B cell (primary cell): Measurements from ENCODE around the gene DOCK6. TPM values are rescaled to one million over a fixed set of nuclear protein-coding genes. Genes with fewer than 3 reads are reported as not detected.

Experiments used
- ATAC-seq: fragments of 200-7000 bp; cut with Tn5 transposase; one replicate; pipeline ENCODE4 v1.10.0; 2021; ENCODE audit warnings: low read depth, mild to moderate bottlenecking, moderate number of reproducible peaks, moderate library complexity
- CTCF ChIA-PET: fragments of 350-600 bp; sonication (Branson Sonifier 250); formaldehyde crosslinking; loops from one replicate; lab custom pipeline; 2021; ENCODE audit warnings: antibody characterized with exemption, inconsistent platforms; lab: Charles Lee
- POLR2A ChIA-PET: fragments of 350-600 bp; sonication (Branson Sonifier 250); formaldehyde crosslinking; loops from one replicate; lab custom pipeline; 2021; ENCODE audit warnings: antibody characterized with exemption; lab: Charles Lee
- DNase-seq: peaks from one replicate; pipeline ENCODE4 v3.0.0; 2013
- H2AFZ ChIP-seq: 2 replicates; pipeline ENCODE4 v1.6.1; 2012; ENCODE audit warnings: mild to moderate bottlenecking, low read depth, low read length; ENCODE audit not compliant: insufficient read depth, poor library complexity, severe bottlenecking
- H3K27ac ChIP-seq, 2 donors: 1 replicate in 1 of 2; 2 replicates in 1 of 2; pipeline ENCODE4 v1.5.1; 2012 to 2013; ENCODE audit warnings: low read length in 2 of 2, mild to moderate bottlenecking in 2 of 2, moderate library complexity in 1 of 2
- H3K27me3 ChIP-seq, 4 experiments: fragments of 200-600 bp in 1 of 4; sonication (generic) in 1 of 4; replicated peaks in 1 of 4; 1 replicate in 2 of 4; 2 replicates in 2 of 4; pipeline versions ENCODE4 v1.6.1 to v1.7.0; 2013 to 2016; ENCODE audit warnings: low read length in 3 of 4, mild to moderate bottlenecking in 2 of 4, mixed read lengths in 1 of 4, moderate library complexity in 1 of 4; ENCODE audit not compliant: insufficient read depth in 4 of 4, control insufficient read depth in 3 of 4; ENCODE audit errors: control extremely low read depth in 1 of 4
- H3K36me3 ChIP-seq, 2 experiments: replicated peaks in 1 of 2; 1 replicate in 1 of 2; 2 replicates in 1 of 2; pipeline versions ENCODE4 v1.6.1 to v1.7.1; 2013; ENCODE audit warnings: low read length in 1 of 2; ENCODE audit not compliant: insufficient read depth in 2 of 2, control insufficient read depth in 1 of 2; ENCODE audit errors: control extremely low read depth in 1 of 2, extremely low read depth in 1 of 2
- H3K4me1 ChIP-seq, 2 donors: fragments of 200-600 bp in 1 of 2; sonication (generic) in 1 of 2; 1 replicate in 1 of 2; 2 replicates in 1 of 2; pipeline versions ENCODE4 v1.5.1 to v1.6.1; 2013 to 2017; ENCODE audit warnings: low read length in 2 of 2; ENCODE audit not compliant: control insufficient read depth in 2 of 2, insufficient read depth in 2 of 2
- H3K4me2 ChIP-seq: replicated peaks from 2 replicates; pipeline ENCODE3; 2012; ENCODE audit warnings: mild to moderate bottlenecking, low read depth, low read length; ENCODE audit not compliant: poor library complexity, severe bottlenecking
- H3K4me3 ChIP-seq, 5 experiments: fragments of 200-600 bp in 1 of 5; sonication (generic) in 1 of 5; 1 replicate in 3 of 5; 2 replicates in 2 of 5; pipeline versions ENCODE4 v1.5.1 to v1.7.0; 2011 to 2016; ENCODE audit warnings: low read length in 4 of 5, mild to moderate bottlenecking in 4 of 5, low read depth in 2 of 5, control low read depth in 1 of 5, moderate library complexity in 1 of 5; ENCODE audit not compliant: insufficient read depth in 1 of 5; ENCODE audit errors: control extremely low read depth in 1 of 5, extremely low read depth in 1 of 5
- H3K79me2 ChIP-seq: fragments of 200-600 bp; sonication (generic); one replicate; pipeline ENCODE4 v1.6.0; 2016; ENCODE audit warnings: low read length; ENCODE audit not compliant: control insufficient read depth, insufficient read depth
- H3K9ac ChIP-seq: fragments of 200-600 bp; sonication (generic); 2 replicates; pipeline ENCODE4 v1.6.1; 2017; ENCODE audit warnings: mild to moderate bottlenecking, low read length, moderate library complexity
- H3K9me3 ChIP-seq, 3 donors: one replicate each; pipeline versions ENCODE4 v1.6.1 to v1.7.1; 2013; ENCODE audit warnings: low read length in 2 of 3; ENCODE audit not compliant: control insufficient read depth in 2 of 3, insufficient read depth in 1 of 3; ENCODE audit errors: control extremely low read depth in 1 of 3
- H4K20me1 ChIP-seq: 2 replicates; pipeline ENCODE4 v1.6.0; 2012; ENCODE audit warnings: mild to moderate bottlenecking, low read length; ENCODE audit not compliant: insufficient read depth, control insufficient read depth, poor library complexity, severe bottlenecking
- H3K27ac Mint-ChIP-seq: one replicate; pipeline ENCODE4 v1.8.0; 2021; ENCODE audit warnings: mixed read lengths
- H3K27me3 Mint-ChIP-seq: one replicate; pipeline ENCODE4 v1.8.0; 2021; ENCODE audit warnings: mixed read lengths
- H3K4me1 Mint-ChIP-seq: one replicate; pipeline ENCODE4 v1.8.0; 2021; ENCODE audit warnings: mixed read lengths
- H3K4me3 Mint-ChIP-seq: one replicate; pipeline ENCODE4 v1.8.0; 2021; ENCODE audit warnings: mixed read lengths
- H3K9me3 Mint-ChIP-seq: one replicate; pipeline ENCODE4 v1.8.0; 2022; ENCODE audit warnings: mixed read lengths; ENCODE audit not compliant: insufficient read depth
- EZH2 ChIP-seq: IDR thresholded peaks from 2 replicates; pipeline ENCODE4 v1.6.1; 2012; ENCODE audit warnings: borderline replicate concordance, low read depth, mild to moderate bottlenecking, moderate library complexity, low read length; ENCODE audit not compliant: insufficient read depth, poor library complexity, severe bottlenecking
- WGBS: methylation state at CpG from one replicate; pipeline ENCODE4 v1.1.5; 2013; ENCODE audit warnings: missing lambda C conversion rate; ENCODE audit not compliant: insufficient coverage; 5-methylcytosine and 5-hydroxymethylcytosine counted together
- intact Hi-C: fragments of 100-400 bp; cut with micrococcal nuclease; formaldehyde crosslinking; loops from one replicate; pipeline ENCODE4 v1.10.0; 2022
- polyA plus RNA-seq: library from polyadenylated mRNA; depleted of rRNA; stranded (reverse); fragments of >200 nt; gene quantifications from 2 replicates; pipeline ENCODE4 v1.2.3, GENCODE V29; 2012
- total RNA-seq, 2 donors: library from RNA; stranded (reverse); fragments of 120-200 nt in 1 of 2; gene quantifications; 1 replicate in 1 of 2; 2 replicates in 1 of 2; pipeline versions ENCODE4 v1.2.3 to v1.2.4, GENCODE V29; 2013 to 2022
- TF ChIP-seq, protein P1 (sequence below): fragments of 200-600 bp; IDR thresholded peaks from one replicate; pipeline ENCODE4 v1.8.0; 2022; ENCODE audit warnings: antibody characterized with exemption, mild to moderate bottlenecking

DOCK6 gene
- total and polyA plus RNA-seq, 2 donors (not counting 1 experiment from before 2014, with no cell fraction given), result 5.3 to 11.9 TPM

DNA sequence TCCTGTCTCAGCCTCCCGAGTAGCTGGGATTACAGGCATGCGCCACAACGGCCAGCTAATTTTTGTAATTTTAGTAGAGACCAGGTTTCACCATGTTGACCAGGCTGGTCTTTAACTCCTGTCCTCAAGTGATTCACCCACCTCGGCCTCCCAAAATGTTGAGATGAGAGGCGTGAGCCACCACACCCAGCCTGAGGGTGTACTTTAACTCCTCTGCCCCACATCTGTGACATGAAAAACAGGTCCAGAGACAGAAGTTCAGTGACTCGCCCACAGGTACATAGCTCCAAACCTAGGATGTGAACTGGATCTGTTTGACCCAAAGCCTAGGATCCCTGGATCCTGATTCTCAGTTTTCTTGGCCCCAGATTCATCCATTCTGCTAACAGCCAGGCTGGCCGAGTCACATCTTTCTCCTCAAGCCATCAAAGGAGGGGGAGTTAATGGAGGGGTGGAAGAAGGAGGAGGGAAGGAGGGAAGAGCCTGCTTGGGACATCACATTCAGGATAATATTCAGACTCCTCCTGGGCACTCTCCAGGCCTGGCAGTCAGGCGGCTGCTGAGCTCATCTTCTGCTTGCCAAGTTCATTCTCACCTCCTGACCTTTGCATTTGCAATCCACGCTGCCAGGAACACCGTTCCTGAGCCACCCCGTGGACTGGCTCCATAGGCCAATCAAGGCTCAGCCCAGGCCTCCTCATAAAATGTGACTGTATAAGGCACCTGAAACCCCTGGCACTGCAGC is 109.8 kb downstream of the DOCK6 start:
- intact Hi-C loops, result loop anchor here (10.0 kb wide), 1 partner anchor 278 kb away; the partner anchor contains the start of gene CARM1
- Histone ChIP-seq H3K4me2 (no peak overlapping the region), H4K20me1 (no peaks in the 10 kb centered on the region), H3K79me2 (peaks cover 15% of the 10 kb centered on the region), H3K4me3 (no peak overlapping the region), H3K4me1 (peaks cover 10 to 14% of the 10 kb centered on the region in 2 donors), H3K9me3 (peaks cover 0 to 2% (median 0%) of the 10 kb centered on the region in 3 donors), H3K27ac (no peak overlapping the region), H3K36me3 (no peaks in the 10 kb centered on the region), H3K9ac (no peak overlapping the region), H2AFZ (no peak overlapping the region), H3K27me3 (peaks cover 0 to 4% (median 0%) of the 10 kb centered on the region in 4 experiments)
- no peak for TF ChIP-seq EZH2
- TF ChIP-seq, protein P1, sequence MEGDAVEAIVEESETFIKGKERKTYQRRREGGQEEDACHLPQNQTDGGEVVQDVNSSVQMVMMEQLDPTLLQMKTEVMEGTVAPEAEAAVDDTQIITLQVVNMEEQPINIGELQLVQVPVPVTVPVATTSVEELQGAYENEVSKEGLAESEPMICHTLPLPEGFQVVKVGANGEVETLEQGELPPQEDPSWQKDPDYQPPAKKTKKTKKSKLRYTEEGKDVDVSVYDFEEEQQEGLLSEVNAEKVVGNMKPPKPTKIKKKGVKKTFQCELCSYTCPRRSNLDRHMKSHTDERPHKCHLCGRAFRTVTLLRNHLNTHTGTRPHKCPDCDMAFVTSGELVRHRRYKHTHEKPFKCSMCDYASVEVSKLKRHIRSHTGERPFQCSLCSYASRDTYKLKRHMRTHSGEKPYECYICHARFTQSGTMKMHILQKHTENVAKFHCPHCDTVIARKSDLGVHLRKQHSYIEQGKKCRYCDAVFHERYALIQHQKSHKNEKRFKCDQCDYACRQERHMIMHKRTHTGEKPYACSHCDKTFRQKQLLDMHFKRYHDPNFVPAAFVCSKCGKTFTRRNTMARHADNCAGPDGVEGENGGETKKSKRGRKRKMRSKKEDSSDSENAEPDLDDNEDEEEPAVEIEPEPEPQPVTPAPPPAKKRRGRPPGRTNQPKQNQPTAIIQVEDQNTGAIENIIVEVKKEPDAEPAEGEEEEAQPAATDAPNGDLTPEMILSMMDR, result no peak
- ChIA-PET CTCF (interaction anchor here (0.8 kb wide), 1 partner anchor 117 kb away, joined by 3 read pairs; no protein-coding TSS in a partner anchor), POLR2A (no interaction called here)
- 97% methylated on average over 10 of the region's 11 CpGs for WGBS
- DNase-seq, result no peak
- Mint-ChIP-seq H3K9me3 (no peaks in the 10 kb centered on the region), H3K4me1 (peaks cover 10% of the 10 kb centered on the region), H3K27ac (no peak overlapping the region), H3K4me3 (no peak overlapping the region), H3K27me3 (no peaks in the 10 kb centered on the region)
- no peak for ATAC-seq

DNA sequence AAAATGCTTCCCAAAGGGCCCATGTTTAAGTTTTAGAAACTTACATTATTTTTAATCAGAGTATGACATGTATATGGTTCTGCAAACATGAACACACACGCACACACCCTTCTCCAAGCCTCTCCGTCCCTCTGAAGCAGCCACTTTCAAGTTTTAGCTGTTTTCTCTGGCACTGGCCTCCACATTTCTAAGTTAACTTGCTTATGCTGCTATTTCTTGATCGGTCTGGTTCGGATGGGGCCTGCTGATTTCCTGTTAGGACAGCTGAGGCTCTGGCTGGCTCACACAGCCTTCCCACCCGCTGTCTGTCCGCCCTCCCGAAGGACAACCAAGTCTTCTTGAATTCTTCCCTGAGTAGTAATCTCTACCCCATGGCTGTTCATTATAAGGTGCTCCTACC is 111.1 kb downstream of the DOCK6 start:
- no peaks in the 10 kb centered on the region for H4K20me1 ChIP-seq
- no peak overlapping the region for H3K9ac ChIP-seq
- ChIA-PET POLR2A (no interaction called here), CTCF (interaction anchor here (0.7 to 1.5 kb wide), 4 partner anchors 53 to 614 kb away, joined by 3 to 5 read pairs (median 4); no protein-coding TSS in a partner anchor)
- Mint-ChIP-seq H3K4me1 (peaks cover 10% of the 10 kb centered on the region), H3K27me3 (no peaks in the 10 kb centered on the region), H3K4me3 (no peak overlapping the region), H3K9me3 (no peaks in the 10 kb centered on the region), H3K27ac (no peak overlapping the region)
- no peaks in the 10 kb centered on the region for H3K36me3 ChIP-seq
- H3K79me2 ChIP-seq, result peaks cover 15% of the 10 kb centered on the region
- peaks cover 0 to 4% (median 0%) of the 10 kb centered on the region in 4 experiments for H3K27me3 ChIP-seq
- intact Hi-C loops, result loop anchor here (10.0 kb wide), 1 partner anchor 276 kb away; the partner anchor contains the start of gene CARM1
- 94% methylated on average over 5 of the region's 7 CpGs for WGBS
- peaks cover 9 to 12% of the 10 kb centered on the region in 2 donors for H3K4me1 ChIP-seq
- H3K27ac ChIP-seq, result no peak overlapping the region
- H2AFZ ChIP-seq, result no peak overlapping the region
- TF ChIP-seq, protein P1, result no peak
- TF ChIP-seq EZH2, result no peak
- no peak for ATAC-seq
- no peak for DNase-seq
- no peak overlapping the region for H3K4me2 ChIP-seq
- no peaks in the 10 kb centered on the region for H3K9me3 ChIP-seq
- no peak overlapping the region for H3K4me3 ChIP-seq
